ENCODE measurements around the gene TSPAN2.

TSPAN2 gene

GRCh38 chr1:115115521-115116161 lies 26.3 kb upstream of the TSPAN2 start:
- DNase-seq (ENCODE audit: low spot score), result no peak
- TF ChIP-seq CTCF (IDR thresholded peaks at IDR 0.05; ENCODE audit: extremely low read depth, missing control alignments), result no peak

GRCh38 chr1:115114308-115114707 lies 25.0 kb upstream of the TSPAN2 start:
- DNase-seq (ENCODE audit: low spot score), result no peak

GRCh38 chr1:115113766-115114165 lies 24.5 kb upstream of the TSPAN2 start:
- TF ChIP-seq CTCF (IDR thresholded peaks at IDR 0.05; ENCODE audit: extremely low read depth, missing control alignments), result no peak
- no peak for DNase-seq (ENCODE audit: low spot score)

More at GRCh38 chr1:115114308-115114707, 25.0 kb upstream of the TSPAN2 start:
- no peak for TF ChIP-seq CTCF (IDR thresholded peaks at IDR 0.05; ENCODE audit: extremely low read depth, missing control alignments)

- DNase-seq (ENCODE audit: low spot score), result peak; percentile 38
- TF ChIP-seq CTCF (IDR thresholded peaks at IDR 0.05; ENCODE audit: extremely low read depth, missing control alignments), result peak; percentile 79
Measured at GRCh38 chr1:115112496-115113375, 23.4 kb upstream of the TSPAN2 start.

GRCh38 chr1:115107516-115108260 lies 18.4 kb upstream of the TSPAN2 start:
- TF ChIP-seq CTCF (IDR thresholded peaks at IDR 0.05; ENCODE audit: extremely low read depth, missing control alignments), result no peak
- no peak for DNase-seq (ENCODE audit: low spot score)

GRCh38 chr1:115105831-115106230 lies 16.5 kb upstream of the TSPAN2 start:
- DNase-seq (ENCODE audit: low spot score), result no peak

More at GRCh38 chr1:115105831-115106230, 16.5 kb upstream of the TSPAN2 start:
- no peak for TF ChIP-seq CTCF (IDR thresholded peaks at IDR 0.05; ENCODE audit: extremely low read depth, missing control alignments)
